Measurements from ENCODE around the gene BCL2L11. TPM values are rescaled to one million over a fixed set of nuclear protein-coding genes. Genes with fewer than 3 reads are reported as not detected.

BCL2L11 gene
- total and polyA plus RNA-seq, 10 of the 15 experiments (the other 5 are each of a cell fraction or from before 2014, with no cell fraction given) = 0.29 to 10.1 (median 1.1) TPM

DNA sequence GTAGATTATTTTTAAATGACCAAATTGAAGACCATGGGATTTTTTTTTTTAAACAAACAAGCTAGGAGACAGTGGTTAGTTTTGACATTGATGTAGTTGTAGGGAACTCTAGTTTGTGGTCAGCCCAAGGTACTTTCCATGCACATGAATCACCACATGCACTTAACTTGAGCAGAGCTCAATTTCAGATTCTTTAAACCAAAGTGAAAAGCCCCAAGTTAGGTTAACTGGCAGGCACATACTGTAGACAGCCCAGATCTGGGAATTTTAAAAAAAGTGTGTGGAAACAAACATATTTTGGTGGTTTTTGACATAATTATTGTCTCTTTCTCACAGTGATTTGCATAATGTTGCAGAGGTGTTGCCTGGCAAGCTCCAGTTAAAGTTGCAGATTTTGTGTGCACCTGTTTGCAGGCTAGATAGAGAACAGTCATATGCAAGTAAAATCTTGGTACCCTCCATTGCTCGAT, 88.4 kb downstream of the BCL2L11 start (continued):
- TF ChIP-seq IKZF1 (conservative IDR thresholded peaks at IDR 0.05) (peak; percentile 95), JUND (IDR thresholded peaks at IDR 0.05; ENCODE audit: low read depth, low read length) (0 out of 2 replicates have a peak, but pooled peaks have one; percentile 31), WRNIP1 (IDR thresholded peaks at IDR 0.05; ENCODE audit: borderline replicate concordance, low read depth, low read length) (no peak), RUNX3 (IDR thresholded peaks at IDR 0.05; ENCODE audit: low read length) (peak; percentile 99), BCL11A (IDR thresholded peaks at IDR 0.05; ENCODE audit: low read depth, low read length) (peak; percentile 83), MEF2B (IDR thresholded peaks at IDR 0.05; ENCODE audit: partially characterized antibody, poor library complexity, severe bottlenecking) (peak; percentile 90), JUNB (IDR thresholded peaks at IDR 0.05) (peak; percentile 51), ZNF217 (IDR thresholded peaks at IDR 0.05) (peak; percentile 86; the same call in 1 of the 2 replicates), SUPT20H (IDR thresholded peaks at IDR 0.05; ENCODE audit: borderline replicate concordance, control insufficient read depth, low read depth, low read length) (no peak), GABPA (IDR thresholded peaks at IDR 0.05; ENCODE audit: low read depth) (0 out of 2 replicates have a peak, but pooled peaks have one; percentile 11), KDM1A (IDR thresholded peaks at IDR 0.05; ENCODE audit: borderline replicate concordance) (no peak)
- TF ChIP-seq, protein P1, sequence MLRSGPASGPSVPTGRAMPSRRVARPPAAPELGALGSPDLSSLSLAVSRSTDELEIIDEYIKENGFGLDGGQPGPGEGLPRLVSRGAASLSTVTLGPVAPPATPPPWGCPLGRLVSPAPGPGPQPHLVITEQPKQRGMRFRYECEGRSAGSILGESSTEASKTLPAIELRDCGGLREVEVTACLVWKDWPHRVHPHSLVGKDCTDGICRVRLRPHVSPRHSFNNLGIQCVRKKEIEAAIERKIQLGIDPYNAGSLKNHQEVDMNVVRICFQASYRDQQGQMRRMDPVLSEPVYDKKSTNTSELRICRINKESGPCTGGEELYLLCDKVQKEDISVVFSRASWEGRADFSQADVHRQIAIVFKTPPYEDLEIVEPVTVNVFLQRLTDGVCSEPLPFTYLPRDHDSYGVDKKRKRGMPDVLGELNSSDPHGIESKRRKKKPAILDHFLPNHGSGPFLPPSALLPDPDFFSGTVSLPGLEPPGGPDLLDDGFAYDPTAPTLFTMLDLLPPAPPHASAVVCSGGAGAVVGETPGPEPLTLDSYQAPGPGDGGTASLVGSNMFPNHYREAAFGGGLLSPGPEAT (IDR thresholded peaks at IDR 0.05; ENCODE audit: low read depth) = peak; percentile 100
- TF ChIP-seq, protein P2, sequence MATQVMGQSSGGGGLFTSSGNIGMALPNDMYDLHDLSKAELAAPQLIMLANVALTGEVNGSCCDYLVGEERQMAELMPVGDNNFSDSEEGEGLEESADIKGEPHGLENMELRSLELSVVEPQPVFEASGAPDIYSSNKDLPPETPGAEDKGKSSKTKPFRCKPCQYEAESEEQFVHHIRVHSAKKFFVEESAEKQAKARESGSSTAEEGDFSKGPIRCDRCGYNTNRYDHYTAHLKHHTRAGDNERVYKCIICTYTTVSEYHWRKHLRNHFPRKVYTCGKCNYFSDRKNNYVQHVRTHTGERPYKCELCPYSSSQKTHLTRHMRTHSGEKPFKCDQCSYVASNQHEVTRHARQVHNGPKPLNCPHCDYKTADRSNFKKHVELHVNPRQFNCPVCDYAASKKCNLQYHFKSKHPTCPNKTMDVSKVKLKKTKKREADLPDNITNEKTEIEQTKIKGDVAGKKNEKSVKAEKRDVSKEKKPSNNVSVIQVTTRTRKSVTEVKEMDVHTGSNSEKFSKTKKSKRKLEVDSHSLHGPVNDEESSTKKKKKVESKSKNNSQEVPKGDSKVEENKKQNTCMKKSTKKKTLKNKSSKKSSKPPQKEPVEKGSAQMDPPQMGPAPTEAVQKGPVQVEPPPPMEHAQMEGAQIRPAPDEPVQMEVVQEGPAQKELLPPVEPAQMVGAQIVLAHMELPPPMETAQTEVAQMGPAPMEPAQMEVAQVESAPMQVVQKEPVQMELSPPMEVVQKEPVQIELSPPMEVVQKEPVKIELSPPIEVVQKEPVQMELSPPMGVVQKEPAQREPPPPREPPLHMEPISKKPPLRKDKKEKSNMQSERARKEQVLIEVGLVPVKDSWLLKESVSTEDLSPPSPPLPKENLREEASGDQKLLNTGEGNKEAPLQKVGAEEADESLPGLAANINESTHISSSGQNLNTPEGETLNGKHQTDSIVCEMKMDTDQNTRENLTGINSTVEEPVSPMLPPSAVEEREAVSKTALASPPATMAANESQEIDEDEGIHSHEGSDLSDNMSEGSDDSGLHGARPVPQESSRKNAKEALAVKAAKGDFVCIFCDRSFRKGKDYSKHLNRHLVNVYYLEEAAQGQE (IDR thresholded peaks at IDR 0.05; ENCODE audit: low read depth, low read length) = no peak
- TF ChIP-seq, protein P3, sequence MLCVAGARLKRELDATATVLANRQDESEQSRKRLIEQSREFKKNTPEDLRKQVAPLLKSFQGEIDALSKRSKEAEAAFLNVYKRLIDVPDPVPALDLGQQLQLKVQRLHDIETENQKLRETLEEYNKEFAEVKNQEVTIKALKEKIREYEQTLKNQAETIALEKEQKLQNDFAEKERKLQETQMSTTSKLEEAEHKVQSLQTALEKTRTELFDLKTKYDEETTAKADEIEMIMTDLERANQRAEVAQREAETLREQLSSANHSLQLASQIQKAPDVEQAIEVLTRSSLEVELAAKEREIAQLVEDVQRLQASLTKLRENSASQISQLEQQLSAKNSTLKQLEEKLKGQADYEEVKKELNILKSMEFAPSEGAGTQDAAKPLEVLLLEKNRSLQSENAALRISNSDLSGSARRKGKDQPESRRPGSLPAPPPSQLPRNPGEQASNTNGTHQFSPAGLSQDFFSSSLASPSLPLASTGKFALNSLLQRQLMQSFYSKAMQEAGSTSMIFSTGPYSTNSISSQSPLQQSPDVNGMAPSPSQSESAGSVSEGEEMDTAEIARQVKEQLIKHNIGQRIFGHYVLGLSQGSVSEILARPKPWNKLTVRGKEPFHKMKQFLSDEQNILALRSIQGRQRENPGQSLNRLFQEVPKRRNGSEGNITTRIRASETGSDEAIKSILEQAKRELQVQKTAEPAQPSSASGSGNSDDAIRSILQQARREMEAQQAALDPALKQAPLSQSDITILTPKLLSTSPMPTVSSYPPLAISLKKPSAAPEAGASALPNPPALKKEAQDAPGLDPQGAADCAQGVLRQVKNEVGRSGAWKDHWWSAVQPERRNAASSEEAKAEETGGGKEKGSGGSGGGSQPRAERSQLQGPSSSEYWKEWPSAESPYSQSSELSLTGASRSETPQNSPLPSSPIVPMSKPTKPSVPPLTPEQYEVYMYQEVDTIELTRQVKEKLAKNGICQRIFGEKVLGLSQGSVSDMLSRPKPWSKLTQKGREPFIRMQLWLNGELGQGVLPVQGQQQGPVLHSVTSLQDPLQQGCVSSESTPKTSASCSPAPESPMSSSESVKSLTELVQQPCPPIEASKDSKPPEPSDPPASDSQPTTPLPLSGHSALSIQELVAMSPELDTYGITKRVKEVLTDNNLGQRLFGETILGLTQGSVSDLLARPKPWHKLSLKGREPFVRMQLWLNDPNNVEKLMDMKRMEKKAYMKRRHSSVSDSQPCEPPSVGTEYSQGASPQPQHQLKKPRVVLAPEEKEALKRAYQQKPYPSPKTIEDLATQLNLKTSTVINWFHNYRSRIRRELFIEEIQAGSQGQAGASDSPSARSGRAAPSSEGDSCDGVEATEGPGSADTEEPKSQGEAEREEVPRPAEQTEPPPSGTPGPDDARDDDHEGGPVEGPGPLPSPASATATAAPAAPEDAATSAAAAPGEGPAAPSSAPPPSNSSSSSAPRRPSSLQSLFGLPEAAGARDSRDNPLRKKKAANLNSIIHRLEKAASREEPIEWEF (IDR thresholded peaks at IDR 0.05; ENCODE audit: insufficient replicate concordance, low read depth, low read length) = peak; percentile 68
- TF ChIP-seq, protein P4, sequence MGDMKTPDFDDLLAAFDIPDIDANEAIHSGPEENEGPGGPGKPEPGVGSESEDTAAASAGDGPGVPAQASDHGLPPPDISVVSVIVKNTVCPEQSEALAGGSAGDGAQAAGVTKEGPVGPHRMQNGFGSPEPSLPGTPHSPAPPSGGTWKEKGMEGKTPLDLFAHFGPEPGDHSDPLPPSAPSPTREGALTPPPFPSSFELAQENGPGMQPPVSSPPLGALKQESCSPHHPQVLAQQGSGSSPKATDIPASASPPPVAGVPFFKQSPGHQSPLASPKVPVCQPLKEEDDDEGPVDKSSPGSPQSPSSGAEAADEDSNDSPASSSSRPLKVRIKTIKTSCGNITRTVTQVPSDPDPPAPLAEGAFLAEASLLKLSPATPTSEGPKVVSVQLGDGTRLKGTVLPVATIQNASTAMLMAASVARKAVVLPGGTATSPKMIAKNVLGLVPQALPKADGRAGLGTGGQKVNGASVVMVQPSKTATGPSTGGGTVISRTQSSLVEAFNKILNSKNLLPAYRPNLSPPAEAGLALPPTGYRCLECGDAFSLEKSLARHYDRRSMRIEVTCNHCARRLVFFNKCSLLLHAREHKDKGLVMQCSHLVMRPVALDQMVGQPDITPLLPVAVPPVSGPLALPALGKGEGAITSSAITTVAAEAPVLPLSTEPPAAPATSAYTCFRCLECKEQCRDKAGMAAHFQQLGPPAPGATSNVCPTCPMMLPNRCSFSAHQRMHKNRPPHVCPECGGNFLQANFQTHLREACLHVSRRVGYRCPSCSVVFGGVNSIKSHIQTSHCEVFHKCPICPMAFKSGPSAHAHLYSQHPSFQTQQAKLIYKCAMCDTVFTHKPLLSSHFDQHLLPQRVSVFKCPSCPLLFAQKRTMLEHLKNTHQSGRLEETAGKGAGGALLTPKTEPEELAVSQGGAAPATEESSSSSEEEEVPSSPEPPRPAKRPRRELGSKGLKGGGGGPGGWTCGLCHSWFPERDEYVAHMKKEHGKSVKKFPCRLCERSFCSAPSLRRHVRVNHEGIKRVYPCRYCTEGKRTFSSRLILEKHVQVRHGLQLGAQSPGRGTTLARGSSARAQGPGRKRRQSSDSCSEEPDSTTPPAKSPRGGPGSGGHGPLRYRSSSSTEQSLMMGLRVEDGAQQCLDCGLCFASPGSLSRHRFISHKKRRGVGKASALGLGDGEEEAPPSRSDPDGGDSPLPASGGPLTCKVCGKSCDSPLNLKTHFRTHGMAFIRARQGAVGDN (IDR thresholded peaks at IDR 0.05) = no peak

All from GM12878 (cell line).